HepG2 (cell line): ENCODE results near the gene LOC128125822.

Experiments used
- MAFG ChIP-seq: sonication (generic); formaldehyde crosslinking; IDR thresholded peaks from 2 replicates; pipeline ENCODE4 v1.5.1; 2020; ENCODE audit warnings: mild to moderate bottlenecking, missing genetic modification reagents
- ZNF10 ChIP-seq: sonication (generic); formaldehyde crosslinking; IDR thresholded peaks from 2 replicates; pipeline ENCODE4 v1.4.0; 2020; ENCODE audit warnings: mild to moderate bottlenecking, low read depth, missing genetic modification reagents, borderline replicate concordance
- TF ChIP-seq, protein P1 (sequence below): sonication (generic); formaldehyde crosslinking; IDR thresholded peaks from 2 replicates; pipeline ENCODE4 v1.4.0; 2020; ENCODE audit warnings: missing genetic modification reagents
- TF ChIP-seq, protein P2 (sequence below): sonication (generic); formaldehyde crosslinking; IDR thresholded peaks from 2 replicates; pipeline ENCODE4 v1.5.1; 2020; ENCODE audit warnings: mild to moderate bottlenecking, missing genetic modification reagents
- TF ChIP-seq, protein P3 (sequence below): sonication (generic); formaldehyde crosslinking; IDR thresholded peaks from 2 replicates; pipeline ENCODE4 v1.5.1; 2020; ENCODE audit warnings: missing genetic modification reagents, mild to moderate bottlenecking, borderline replicate concordance
- TF ChIP-seq, protein P4 (sequence below): sonication (generic); formaldehyde crosslinking; IDR thresholded peaks from 2 replicates; pipeline ENCODE4 v1.8.0; 2022; ENCODE audit warnings: low read depth, missing genetic modification reagents
- TF ChIP-seq, protein P5 (sequence below): sonication (generic); formaldehyde crosslinking; conservative IDR thresholded peaks from 2 replicates; pipeline ENCODE4 v1.4.0; 2020; ENCODE audit warnings: mild to moderate bottlenecking, missing genetic modification reagents, moderate library complexity
- TF ChIP-seq, protein P6 (sequence below): sonication (generic); formaldehyde crosslinking; IDR thresholded peaks from 2 replicates; pipeline ENCODE4 v1.5.0; 2020; ENCODE audit warnings: mild to moderate bottlenecking, missing genetic modification reagents

LOC128125822 gene

DNA sequence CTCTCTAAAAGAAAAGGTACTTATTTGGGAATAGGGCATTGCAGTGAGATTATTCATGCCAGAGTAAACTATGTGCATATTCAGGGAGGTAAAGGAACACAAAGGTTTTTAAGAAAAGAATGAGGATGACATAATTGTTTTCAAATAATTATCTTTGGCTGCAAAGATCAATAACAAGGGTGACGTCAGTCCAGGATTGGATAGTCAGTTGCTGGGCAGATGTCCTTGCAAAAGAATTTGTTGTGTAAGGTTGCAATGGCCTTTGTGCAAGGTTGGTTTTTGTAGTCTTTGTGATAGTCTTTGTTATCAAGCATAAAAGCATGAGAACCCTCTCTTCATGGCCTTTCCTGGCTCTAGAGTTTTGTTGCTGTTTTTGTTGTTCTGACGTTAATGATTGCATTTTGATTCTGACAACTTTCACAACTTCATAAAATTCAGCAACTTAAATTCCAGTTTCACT lies 17.7 kb downstream of the LOC128125822 start (continued):
- TF ChIP-seq MAFG (no peak), ZNF10 (CRISPR knock-in tag) (no peak)
- TF ChIP-seq, protein P1, sequence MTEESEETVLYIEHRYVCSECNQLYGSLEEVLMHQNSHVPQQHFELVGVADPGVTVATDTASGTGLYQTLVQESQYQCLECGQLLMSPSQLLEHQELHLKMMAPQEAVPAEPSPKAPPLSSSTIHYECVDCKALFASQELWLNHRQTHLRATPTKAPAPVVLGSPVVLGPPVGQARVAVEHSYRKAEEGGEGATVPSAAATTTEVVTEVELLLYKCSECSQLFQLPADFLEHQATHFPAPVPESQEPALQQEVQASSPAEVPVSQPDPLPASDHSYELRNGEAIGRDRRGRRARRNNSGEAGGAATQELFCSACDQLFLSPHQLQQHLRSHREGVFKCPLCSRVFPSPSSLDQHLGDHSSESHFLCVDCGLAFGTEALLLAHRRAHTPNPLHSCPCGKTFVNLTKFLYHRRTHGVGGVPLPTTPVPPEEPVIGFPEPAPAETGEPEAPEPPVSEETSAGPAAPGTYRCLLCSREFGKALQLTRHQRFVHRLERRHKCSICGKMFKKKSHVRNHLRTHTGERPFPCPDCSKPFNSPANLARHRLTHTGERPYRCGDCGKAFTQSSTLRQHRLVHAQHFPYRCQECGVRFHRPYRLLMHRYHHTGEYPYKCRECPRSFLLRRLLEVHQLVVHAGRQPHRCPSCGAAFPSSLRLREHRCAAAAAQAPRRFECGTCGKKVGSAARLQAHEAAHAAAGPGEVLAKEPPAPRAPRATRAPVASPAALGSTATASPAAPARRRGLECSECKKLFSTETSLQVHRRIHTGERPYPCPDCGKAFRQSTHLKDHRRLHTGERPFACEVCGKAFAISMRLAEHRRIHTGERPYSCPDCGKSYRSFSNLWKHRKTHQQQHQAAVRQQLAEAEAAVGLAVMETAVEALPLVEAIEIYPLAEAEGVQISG (CRISPR knock-in tag) = no peak
- TF ChIP-seq, protein P2, sequence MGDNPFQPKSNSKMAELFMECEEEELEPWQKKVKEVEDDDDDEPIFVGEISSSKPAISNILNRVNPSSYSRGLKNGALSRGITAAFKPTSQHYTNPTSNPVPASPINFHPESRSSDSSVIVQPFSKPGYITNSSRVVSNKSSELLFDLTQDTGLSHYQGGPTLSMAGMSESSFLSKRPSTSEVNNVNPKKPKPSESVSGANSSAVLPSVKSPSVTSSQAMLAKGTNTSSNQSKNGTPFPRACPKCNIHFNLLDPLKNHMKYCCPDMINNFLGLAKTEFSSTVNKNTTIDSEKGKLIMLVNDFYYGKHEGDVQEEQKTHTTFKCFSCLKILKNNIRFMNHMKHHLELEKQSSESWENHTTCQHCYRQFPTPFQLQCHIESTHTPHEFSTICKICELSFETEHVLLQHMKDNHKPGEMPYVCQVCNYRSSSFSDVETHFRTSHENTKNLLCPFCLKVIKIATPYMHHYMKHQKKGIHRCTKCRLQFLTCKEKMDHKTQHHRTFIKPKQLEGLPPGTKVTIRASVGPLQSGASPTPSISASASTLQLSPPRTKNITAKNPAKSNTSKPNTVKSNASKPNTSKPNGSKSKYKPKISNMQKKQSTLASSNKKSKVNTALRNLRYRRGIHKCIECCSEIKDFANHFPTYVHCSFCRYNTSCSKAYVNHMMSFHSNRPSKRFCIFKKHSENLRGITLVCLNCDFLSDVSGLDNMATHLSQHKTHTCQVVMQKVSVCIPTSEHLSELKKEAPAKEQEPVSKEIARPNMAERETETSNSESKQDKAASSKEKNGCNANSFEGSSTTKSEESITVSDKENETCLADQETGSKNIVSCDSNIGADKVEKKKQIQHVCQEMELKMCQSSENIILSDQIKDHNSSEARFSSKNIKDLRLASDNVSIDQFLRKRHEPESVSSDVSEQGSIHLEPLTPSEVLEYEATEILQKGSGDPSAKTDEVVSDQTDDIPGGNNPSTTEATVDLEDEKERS (CRISPR knock-in tag) = 0 out of 2 replicates have a peak, but pooled peaks have one; percentile 33
- TF ChIP-seq, protein P3, sequence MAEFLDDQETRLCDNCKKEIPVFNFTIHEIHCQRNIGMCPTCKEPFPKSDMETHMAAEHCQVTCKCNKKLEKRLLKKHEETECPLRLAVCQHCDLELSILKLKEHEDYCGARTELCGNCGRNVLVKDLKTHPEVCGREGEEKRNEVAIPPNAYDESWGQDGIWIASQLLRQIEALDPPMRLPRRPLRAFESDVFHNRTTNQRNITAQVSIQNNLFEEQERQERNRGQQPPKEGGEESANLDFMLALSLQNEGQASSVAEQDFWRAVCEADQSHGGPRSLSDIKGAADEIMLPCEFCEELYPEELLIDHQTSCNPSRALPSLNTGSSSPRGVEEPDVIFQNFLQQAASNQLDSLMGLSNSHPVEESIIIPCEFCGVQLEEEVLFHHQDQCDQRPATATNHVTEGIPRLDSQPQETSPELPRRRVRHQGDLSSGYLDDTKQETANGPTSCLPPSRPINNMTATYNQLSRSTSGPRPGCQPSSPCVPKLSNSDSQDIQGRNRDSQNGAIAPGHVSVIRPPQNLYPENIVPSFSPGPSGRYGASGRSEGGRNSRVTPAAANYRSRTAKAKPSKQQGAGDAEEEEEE (CRISPR knock-in tag) = no peak
- TF ChIP-seq, protein P4, sequence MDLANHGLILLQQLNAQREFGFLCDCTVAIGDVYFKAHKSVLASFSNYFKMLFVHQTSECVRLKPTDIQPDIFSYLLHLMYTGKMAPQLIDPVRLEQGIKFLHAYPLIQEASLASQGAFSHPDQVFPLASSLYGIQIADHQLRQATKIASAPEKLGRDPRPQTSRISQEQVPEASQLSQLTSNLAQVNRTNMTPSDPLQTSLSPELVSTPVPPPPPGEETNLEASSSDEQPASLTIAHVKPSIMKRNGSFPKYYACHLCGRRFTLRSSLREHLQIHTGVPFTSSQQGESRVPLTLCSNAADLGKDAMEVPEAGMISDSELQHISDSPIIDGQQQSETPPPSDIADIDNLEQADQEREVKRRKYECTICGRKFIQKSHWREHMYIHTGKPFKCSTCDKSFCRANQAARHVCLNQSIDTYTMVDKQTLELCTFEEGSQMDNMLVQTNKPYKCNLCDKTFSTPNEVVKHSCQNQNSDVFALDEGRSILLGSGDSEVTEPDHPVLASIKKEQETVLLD = no peak
- TF ChIP-seq, protein P5, sequence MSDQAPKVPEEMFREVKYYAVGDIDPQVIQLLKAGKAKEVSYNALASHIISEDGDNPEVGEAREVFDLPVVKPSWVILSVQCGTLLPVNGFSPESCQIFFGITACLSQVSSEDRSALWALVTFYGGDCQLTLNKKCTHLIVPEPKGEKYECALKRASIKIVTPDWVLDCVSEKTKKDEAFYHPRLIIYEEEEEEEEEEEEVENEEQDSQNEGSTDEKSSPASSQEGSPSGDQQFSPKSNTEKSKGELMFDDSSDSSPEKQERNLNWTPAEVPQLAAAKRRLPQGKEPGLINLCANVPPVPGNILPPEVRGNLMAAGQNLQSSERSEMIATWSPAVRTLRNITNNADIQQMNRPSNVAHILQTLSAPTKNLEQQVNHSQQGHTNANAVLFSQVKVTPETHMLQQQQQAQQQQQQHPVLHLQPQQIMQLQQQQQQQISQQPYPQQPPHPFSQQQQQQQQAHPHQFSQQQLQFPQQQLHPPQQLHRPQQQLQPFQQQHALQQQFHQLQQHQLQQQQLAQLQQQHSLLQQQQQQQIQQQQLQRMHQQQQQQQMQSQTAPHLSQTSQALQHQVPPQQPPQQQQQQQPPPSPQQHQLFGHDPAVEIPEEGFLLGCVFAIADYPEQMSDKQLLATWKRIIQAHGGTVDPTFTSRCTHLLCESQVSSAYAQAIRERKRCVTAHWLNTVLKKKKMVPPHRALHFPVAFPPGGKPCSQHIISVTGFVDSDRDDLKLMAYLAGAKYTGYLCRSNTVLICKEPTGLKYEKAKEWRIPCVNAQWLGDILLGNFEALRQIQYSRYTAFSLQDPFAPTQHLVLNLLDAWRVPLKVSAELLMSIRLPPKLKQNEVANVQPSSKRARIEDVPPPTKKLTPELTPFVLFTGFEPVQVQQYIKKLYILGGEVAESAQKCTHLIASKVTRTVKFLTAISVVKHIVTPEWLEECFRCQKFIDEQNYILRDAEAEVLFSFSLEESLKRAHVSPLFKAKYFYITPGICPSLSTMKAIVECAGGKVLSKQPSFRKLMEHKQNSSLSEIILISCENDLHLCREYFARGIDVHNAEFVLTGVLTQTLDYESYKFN (CRISPR knock-in tag) = peak; percentile 81
- TF ChIP-seq, protein P6, sequence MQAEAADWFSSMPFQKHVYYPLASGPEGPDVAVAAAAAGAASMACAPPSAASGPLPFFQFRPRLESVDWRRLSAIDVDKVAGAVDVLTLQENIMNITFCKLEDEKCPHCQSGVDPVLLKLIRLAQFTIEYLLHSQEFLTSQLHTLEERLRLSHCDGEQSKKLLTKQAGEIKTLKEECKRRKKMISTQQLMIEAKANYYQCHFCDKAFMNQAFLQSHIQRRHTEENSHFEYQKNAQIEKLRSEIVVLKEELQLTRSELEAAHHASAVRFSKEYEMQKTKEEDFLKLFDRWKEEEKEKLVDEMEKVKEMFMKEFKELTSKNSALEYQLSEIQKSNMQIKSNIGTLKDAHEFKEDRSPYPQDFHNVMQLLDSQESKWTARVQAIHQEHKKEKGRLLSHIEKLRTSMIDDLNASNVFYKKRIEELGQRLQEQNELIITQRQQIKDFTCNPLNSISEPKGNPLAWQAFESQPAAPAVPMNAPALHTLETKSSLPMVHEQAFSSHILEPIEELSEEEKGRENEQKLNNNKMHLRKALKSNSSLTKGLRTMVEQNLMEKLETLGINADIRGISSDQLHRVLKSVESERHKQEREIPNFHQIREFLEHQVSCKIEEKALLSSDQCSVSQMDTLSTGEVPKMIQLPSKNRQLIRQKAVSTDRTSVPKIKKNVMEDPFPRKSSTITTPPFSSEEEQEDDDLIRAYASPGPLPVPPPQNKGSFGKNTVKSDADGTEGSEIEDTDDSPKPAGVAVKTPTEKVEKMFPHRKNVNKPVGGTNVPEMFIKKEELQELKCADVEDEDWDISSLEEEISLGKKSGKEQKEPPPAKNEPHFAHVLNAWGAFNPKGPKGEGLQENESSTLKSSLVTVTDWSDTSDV = no peak
